Calu3 (cell line): ENCODE results near the gene OLIG2. TPM values are rescaled to one million over a fixed set of nuclear protein-coding genes. Genes with fewer than 3 reads are reported as not detected.

Source experiments
- BruUV-seq: library from RNA; stranded (reverse); fragments of 400-500 nt; replicated peaks from 2 replicates; lab custom pipeline; 2021; lab: Mats Ljungman, UMichigan
- CTCF ChIA-PET: fragments of 300-600 bp; sonication (Branson Sonifier 250); formaldehyde crosslinking; loops from one replicate; lab custom pipeline; 2022; ENCODE audit warnings: antibody characterized with exemption; lab: Charles Lee
- DNase-seq: peaks from one replicate; pipeline ENCODE4 v3.0.0; 2022
- H3K27ac Mint-ChIP-seq: one replicate; pipeline ENCODE4 v1.8.0; 2022; ENCODE audit warnings: mixed read lengths; ENCODE audit not compliant: unreplicated experiment
- H3K27me3 Mint-ChIP-seq: one replicate; pipeline ENCODE4 v1.8.0; 2022; ENCODE audit warnings: mixed read lengths; ENCODE audit not compliant: unreplicated experiment
- H3K36me3 Mint-ChIP-seq: one replicate; pipeline ENCODE4 v1.8.0; 2022; ENCODE audit warnings: mild to moderate bottlenecking, moderate library complexity, mixed read lengths; ENCODE audit not compliant: insufficient read depth, unreplicated experiment
- H3K4me1 Mint-ChIP-seq: one replicate; pipeline ENCODE4 v1.8.0; 2022; ENCODE audit warnings: mild to moderate bottlenecking, low read depth, mixed read lengths; ENCODE audit not compliant: unreplicated experiment
- H3K4me3 Mint-ChIP-seq: one replicate; pipeline ENCODE4 v1.8.0; 2022; ENCODE audit warnings: mild to moderate bottlenecking, low read depth, moderate library complexity, mixed read lengths; ENCODE audit not compliant: unreplicated experiment
- H3K9me3 Mint-ChIP-seq: one replicate; pipeline ENCODE4 v1.8.0; 2022; ENCODE audit warnings: low read depth, mixed read lengths; ENCODE audit not compliant: unreplicated experiment
- intact Hi-C: fragments of 100-400 bp; cut with micrococcal nuclease; formaldehyde crosslinking; loops from one replicate; pipeline ENCODE4 v1.10.0; 2022; ENCODE audit not compliant: unreplicated experiment
- total RNA-seq: library from RNA; stranded (reverse); gene quantifications from 2 replicates; pipeline ENCODE4 v1.2.3, GENCODE V29; 2022
- TF ChIP-seq, protein P1 (sequence below): fragments of 200-600 bp; IDR thresholded peaks from one replicate; pipeline ENCODE4 v1.8.0; 2022; ENCODE audit warnings: antibody characterized with exemption; ENCODE audit not compliant: unreplicated experiment

OLIG2 gene
- total RNA-seq, 1 experiment from 2014 or later, result not detected

DNA sequence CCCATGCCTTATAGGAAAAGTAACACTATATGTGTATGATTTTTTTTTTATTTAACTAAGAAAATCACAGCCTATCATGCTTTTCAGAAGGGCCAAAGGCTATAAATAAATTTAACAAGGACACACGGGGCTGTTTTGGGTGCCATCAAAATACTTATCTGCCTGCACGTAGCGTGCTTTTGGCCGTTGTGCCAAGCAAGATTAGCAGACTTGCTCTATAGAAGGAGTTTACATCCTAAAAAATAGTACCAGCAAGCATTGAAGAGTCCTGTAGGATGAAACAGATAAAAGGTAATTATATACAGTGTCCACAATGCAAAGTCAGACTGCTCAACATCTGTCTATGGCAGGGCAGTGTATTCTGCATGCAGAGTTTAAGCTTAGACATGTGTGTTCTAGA, 47.9 kb downstream of the OLIG2 start:
- Mint-ChIP-seq H3K27me3 (peaks cover 31% of the 10 kb centered on the region), H3K4me3 (no peak overlapping the region), H3K36me3 (no peaks in the 10 kb centered on the region), H3K9me3 (no peaks in the 10 kb centered on the region), H3K27ac (no peak overlapping the region), H3K4me1 (peaks cover 2% of the 10 kb centered on the region)
- no TSS peak for BruUV-seq
- CTCF ChIA-PET, result no interaction called here
- TF ChIP-seq, protein P1, sequence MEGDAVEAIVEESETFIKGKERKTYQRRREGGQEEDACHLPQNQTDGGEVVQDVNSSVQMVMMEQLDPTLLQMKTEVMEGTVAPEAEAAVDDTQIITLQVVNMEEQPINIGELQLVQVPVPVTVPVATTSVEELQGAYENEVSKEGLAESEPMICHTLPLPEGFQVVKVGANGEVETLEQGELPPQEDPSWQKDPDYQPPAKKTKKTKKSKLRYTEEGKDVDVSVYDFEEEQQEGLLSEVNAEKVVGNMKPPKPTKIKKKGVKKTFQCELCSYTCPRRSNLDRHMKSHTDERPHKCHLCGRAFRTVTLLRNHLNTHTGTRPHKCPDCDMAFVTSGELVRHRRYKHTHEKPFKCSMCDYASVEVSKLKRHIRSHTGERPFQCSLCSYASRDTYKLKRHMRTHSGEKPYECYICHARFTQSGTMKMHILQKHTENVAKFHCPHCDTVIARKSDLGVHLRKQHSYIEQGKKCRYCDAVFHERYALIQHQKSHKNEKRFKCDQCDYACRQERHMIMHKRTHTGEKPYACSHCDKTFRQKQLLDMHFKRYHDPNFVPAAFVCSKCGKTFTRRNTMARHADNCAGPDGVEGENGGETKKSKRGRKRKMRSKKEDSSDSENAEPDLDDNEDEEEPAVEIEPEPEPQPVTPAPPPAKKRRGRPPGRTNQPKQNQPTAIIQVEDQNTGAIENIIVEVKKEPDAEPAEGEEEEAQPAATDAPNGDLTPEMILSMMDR, result no peak
- intact Hi-C loops, result no loop called here
- no peak for DNase-seq

DNA sequence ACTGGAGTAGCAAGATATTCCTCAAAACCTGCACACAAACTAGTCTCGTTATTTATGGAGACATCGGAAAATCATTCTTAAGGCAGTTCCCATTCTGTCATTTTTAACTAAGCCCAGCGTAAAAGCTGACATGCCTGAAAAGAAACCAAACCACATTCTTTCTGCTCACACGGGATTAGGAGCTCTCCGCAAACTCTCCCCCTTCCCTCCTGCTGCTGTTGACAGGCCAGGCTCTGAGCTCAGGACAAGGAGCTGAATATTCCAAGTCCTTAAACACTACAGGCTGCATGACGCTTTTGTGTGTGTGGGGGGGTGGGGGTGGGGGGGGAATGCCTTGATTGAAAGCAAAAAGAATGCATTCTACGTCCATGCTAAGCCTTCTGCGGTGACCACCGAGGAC, 49.4 kb downstream of the OLIG2 start:
- TF ChIP-seq, protein P1, result no peak
- intact Hi-C loops, result no loop called here
- no peak for DNase-seq
- BruUV-seq, result no TSS peak
- H3K4me1 Mint-ChIP-seq, result peaks cover 12% of the 10 kb centered on the region
- no peak overlapping the region for H3K27ac Mint-ChIP-seq
- no peaks in the 10 kb centered on the region for H3K9me3 Mint-ChIP-seq
- no peak overlapping the region for H3K4me3 Mint-ChIP-seq
- H3K27me3 Mint-ChIP-seq, result peaks cover 26% of the 10 kb centered on the region
- CTCF ChIA-PET, result no interaction called here
- no peaks in the 10 kb centered on the region for H3K36me3 Mint-ChIP-seq

DNA sequence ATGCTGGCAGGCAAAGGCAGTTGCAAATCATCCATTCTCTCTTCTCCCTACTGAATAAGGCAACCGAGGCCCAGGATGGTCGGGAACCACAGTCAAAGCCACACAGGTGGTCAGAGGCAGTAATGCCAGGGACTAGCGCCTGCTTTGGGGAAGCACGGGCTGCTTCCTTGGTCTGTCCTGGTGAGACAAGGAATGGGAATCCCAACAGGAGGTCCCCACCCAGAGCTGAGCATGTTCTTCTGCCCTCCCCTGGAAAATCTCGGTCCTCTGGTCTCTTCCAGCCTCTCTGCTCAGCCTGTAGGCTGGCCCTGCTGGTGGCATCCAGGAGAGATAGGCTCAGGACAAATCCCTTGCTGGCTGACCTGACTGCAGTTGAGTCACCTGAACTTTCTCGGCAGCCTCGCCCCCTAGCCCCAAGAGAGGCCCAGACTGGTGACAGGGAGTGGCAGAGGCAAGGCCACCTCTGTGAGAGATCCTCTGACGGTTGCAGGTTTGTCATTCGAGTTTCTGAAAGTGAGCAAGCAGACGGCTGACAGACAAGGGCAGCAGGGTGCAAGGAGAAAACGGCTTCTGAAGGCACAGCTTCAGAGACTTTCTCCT, 50.0 kb downstream of the OLIG2 start:
- intact Hi-C loops, result no loop called here
- CTCF ChIA-PET, result no interaction called here
- H3K4me1 Mint-ChIP-seq, result peaks cover 16% of the 10 kb centered on the region
- H3K4me3 Mint-ChIP-seq, result no peak overlapping the region
- BruUV-seq, result no TSS peak
- TF ChIP-seq, protein P1, result no peak
- no peaks in the 10 kb centered on the region for H3K36me3 Mint-ChIP-seq
- peaks cover 26% of the 10 kb centered on the region for H3K27me3 Mint-ChIP-seq
- peak; percentile 24 for DNase-seq
- H3K9me3 Mint-ChIP-seq, result no peaks in the 10 kb centered on the region
- H3K27ac Mint-ChIP-seq, result no peak overlapping the region

DNA sequence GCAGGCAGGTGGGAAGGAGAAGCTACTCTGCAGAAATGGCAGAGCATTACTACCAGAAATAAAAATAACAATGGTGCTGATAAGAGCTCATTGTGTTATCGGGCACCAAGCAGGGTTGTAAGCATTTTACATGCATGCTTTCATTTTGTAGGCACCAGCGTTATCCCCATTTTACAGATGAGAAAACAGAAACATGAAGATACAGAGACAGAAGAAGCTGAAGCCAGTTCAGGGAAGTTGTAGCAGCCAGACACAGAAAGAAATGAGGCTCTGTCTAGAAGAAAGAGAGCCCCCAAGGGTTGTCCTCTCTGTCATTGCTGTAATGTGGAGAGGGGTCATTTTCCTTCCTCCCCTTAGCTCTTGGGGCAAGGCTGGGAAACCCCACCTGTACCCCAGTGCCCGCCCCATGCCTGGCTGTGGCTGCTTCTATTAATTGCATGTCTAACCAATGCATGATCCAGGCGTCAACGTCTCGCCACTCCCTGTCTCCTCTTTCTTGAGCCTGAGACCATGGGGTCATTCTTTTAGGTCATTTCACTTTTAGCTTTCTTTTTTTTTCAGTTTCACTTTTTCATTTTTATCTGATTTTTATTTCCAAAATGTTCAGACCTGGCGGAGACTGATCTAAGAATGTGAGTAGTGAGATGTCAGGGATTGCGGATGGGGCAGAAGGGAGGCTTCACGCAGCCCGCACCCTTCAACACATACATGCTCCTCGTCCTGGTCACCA, 51.0 kb downstream of the OLIG2 start:
- Mint-ChIP-seq H3K36me3 (no peaks in the 10 kb centered on the region), H3K27ac (no peak overlapping the region), H3K4me3 (no peak overlapping the region), H3K27me3 (peaks cover 16% of the 10 kb centered on the region), H3K9me3 (no peaks in the 10 kb centered on the region), H3K4me1 (peaks cover 18% of the 10 kb centered on the region)
- no TSS peak for BruUV-seq
- TF ChIP-seq, protein P1, result no peak
- CTCF ChIA-PET, result interaction anchor here (0.6 kb wide), 1 partner anchor 523 kb away, joined by 3 read pairs; no protein-coding TSS in a partner anchor
- DNase-seq, result no peak
- intact Hi-C loops, result no loop called here

Other genes starting within 250 kb of the OLIG2 start
- not detected in 2 replicates for gene OLIG1, start 44.2 kb downstream of the OLIG2 start, total RNA-seq
- gene IFNAR2, start 204.0 kb downstream of the OLIG2 start, total RNA-seq, result 25.5 and 31.0 TPM in 2 replicates
- 16.0 and 18.2 TPM in 2 replicates for gene IL10RB, start 240.4 kb downstream of the OLIG2 start, total RNA-seq